ELF-1 (cell line): ENCODE data around the gene BUB1.
"Not testable (repeated sequence)": the region's sequence is repeated elsewhere in the genome, so short reads cannot be mapped to it uniquely, and the experiment has no call there.

ENCODE experiments used
- DNase-seq: peaks from one replicate; pipeline ENCODE4 v3.0.0-alpha.2; 2016; ENCODE audit warnings: low read depth, low spot score

BUB1 gene

GRCh38 chr2:110657724-110658305, 20.0 kb downstream of the BUB1 start:
- no peak for DNase-seq

- DNase-seq = no peak
Measured at GRCh38 chr2:110655701-110656100, 22.2 kb downstream of the BUB1 start.

DNA sequence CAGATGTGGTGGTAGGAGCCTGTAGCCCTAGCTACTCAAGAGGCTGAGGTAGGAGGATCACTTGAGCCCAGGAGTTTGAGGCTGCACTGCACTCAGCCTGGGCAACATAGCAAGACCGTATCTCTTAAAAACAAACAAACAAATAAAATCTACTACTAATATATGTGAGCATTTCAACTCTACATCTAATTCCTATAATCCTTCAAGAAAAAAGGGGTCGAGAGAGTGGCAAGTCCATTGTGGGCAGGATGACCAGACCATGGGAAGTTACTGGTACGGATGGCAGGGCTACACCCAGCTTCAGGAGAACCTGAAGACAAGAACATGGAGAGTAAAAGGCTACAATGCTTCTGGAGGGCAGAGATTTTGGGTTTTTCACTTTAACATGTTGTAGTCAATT, 24.0 kb downstream of the BUB1 start:
- no peak for DNase-seq

GRCh38 chr2:110650346-110650745, 27.5 kb downstream of the BUB1 start:
- DNase-seq = no peak

DNA sequence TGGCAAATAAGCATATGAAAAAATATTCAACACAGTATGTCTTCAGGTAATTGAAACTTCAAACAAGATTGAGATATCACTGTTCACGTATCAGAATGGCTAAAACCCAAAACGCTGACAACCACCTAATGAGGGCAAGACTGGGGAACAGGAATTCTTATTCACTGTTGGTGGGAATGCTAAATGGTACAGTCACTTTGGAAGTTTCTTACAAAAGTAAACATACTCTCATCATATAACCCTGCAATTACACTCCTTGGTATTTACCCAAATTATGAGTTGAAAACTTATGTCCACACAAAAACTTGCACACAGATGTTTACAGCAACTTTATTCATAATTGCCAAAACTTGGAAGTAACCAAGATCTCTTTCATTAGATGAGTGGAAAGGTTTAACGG, 30.1 kb downstream of the BUB1 start:
- no peak for DNase-seq

DNA sequence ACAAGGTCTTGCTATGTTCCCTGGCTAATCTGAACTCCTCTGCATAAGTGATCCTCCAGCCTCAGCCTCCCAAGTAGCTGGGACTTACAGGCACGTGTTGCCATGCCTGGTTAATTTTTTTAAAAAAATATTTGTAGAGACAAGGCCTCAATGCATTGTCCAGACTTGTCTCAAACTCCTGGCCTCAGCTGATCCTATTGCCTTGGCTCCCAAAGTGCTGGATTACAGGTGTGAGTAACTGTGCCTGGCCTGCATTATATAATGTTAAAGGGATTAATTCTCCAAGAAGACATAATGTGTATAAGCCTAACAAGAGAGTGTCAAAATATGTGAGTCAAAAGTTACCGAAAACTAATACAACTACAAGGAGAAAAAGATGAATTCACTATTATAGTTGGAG, 32.2 kb downstream of the BUB1 start:
- DNase-seq = no peak

DNA sequence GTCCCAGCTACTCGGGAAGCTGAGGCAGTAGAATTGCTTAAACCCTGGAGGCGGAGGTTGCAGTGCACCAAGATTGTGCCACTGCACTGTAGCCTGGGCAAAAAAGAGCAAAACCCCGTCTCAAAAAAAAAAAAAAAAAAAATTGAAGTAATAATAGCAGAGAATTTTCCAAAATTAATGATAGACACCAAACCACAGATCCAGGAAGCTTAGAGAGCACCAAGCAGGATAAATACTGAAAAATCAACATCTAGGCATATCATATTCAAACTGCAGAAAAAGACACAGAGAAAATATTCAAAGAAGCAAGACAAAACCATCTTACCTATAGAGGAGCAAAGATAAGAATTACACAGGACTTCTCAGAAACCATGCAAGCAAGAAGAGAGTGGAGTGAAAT, 33.5 kb downstream of the BUB1 start:
- no peak for DNase-seq

DNA sequence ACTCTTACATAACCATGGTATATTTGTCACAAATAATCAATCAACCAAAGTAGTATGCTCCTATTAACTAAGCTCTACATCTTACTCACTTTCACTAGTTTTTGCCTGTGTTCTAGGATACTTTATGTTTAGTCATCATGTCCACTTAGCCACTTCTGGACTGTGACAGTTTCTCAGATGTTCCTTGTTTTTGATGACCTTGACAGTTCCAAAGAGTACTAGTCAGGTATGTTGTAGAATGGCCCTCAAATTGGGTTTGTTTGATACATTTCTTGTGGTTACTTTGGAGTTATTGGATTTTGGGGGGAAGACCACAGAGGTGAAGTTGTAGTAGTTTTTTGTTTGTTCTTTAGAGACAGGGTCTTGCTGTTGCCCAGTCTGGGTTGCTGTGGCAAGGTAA, 35.5 kb downstream of the BUB1 start:
- DNase-seq = no peak

GRCh38 chr2:110639972-110640371, 37.9 kb downstream of the BUB1 start:
- no peak for DNase-seq

GRCh38 chr2:110638952-110639695, 38.7 kb downstream of the BUB1 start:
- DNase-seq = no peak

GRCh38 chr2:110638004-110638403, 39.9 kb downstream of the BUB1 start:
- no peak for DNase-seq

DNA sequence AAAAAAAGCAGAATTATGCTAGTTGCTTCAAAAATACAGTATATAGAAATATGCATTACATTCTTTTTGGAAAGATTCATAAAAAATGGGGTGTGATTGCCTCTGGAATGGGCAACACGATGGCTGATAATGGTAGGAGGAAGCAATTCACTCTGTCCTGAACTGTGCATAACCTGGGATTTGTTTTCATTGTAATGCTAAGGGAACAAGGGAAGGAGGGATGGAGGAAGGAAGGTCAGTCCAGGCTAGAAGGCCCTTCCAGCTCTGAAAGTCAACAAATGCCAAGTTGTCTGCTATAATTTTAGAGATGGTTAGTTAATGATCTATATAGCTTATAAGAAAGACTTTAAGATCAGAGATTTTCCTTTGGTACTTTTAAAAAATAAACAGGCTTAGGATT, 40.8 kb downstream of the BUB1 start:
- no peak for DNase-seq

- not testable (repeated sequence) for DNase-seq
Measured at GRCh38 chr2:110635949-110636628, 41.8 kb downstream of the BUB1 start.

- not testable (repeated sequence) for DNase-seq
Measured at GRCh38 chr2:110627348-110627747, 50.5 kb downstream of the BUB1 start.

- not testable (repeated sequence) for DNase-seq
Measured at GRCh38 chr2:110619326-110619939, 58.4 kb downstream of the BUB1 start.

DNA sequence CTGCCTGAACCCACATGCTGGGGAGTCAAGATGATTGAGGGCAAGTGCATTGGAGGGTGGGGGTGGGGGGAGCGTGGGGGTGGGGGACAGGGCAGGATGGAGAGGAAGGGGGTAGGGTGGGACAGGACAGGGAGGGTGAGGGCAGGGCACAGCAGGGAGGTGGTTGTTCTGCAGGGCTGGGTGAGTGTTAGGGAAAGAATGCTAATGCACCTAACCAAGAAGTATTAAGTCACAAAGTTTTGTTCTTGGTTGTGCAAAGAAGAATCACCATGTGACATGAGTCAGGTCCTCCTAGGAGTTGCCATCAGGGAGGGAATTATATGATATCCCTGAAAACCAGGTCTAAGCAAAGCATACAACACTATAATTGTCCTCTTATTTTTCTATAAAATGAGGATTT, 63.9 kb downstream of the BUB1 start:
- DNase-seq = not testable (repeated sequence)

DNA sequence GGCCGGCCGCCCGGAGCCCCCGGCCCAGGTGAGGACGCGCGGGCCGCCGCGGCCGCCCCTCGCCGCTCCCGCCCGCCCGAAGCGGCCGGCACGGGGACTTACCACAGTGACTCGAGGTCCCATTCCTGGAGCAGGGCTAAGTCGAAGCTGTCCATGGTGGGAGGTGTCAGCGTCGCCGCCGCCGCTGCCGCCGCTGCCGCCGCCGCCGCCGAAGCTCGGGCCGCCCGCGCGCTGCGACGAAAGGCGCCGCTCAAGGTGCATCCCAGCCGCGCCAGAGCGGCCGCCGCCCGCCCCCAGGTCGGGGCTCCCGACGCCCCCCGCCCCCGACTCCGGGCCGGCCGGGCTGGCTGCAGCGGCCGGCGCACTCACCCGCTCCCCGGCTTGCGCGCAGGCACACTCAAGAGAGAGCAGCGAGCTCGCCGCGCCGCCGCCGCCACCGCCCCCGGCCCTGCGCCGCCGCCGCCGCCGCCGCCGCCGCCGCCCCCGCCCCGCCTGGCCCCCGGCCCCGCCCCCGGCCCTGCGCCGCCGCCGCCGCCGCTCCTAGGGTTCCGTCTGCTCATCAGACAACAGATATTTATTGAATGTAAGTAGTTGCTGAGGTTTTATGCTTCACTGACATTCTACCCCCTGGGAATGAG, 67.1 kb downstream of the BUB1 start:
- not testable (repeated sequence) for DNase-seq

- not testable (repeated sequence) for DNase-seq
Measured at GRCh38 chr2:110609843-110610612, 67.8 kb downstream of the BUB1 start.

- not testable (repeated sequence) for DNase-seq
Measured at GRCh38 chr2:110608788-110609502, 68.9 kb downstream of the BUB1 start.

- DNase-seq = not testable (repeated sequence)
Measured at GRCh38 chr2:110605057-110605456, 72.8 kb downstream of the BUB1 start.
